A673 (cell line): Measurements from ENCODE around the gene FBN1. TPM values are rescaled to one million over a fixed set of nuclear protein-coding genes. Genes with fewer than 3 reads are reported as not detected.
A peak's percentile ranks its signal among the peaks of the same experiment; 100 is the strongest.

Source experiments
- BruUV-seq: library from RNA; stranded (reverse); fragments of 400-500 nt; replicated peaks from 2 replicates; lab custom pipeline; 2021; lab: Mats Ljungman, UMichigan
- CTCF ChIA-PET: fragments of 300-600 bp; sonication (Branson Sonifier 250); formaldehyde crosslinking; loops from one replicate; lab custom pipeline; 2022; ENCODE audit warnings: antibody characterized with exemption; lab: Charles Lee
- POLR2A ChIA-PET: fragments of 300-600 bp; sonication (Branson Sonifier 250); formaldehyde crosslinking; loops from one replicate; lab custom pipeline; 2022; ENCODE audit warnings: antibody characterized with exemption; ENCODE audit not compliant: low non-redundant PET; lab: Charles Lee
- DNase-seq: peaks from one replicate; pipeline ENCODE4 v3.0.0-alpha.2; 2015; ENCODE audit warnings: low spot score
- H3K27ac ChIP-seq: fragments of 200-600 bp; sonication (generic); 2 replicates; pipeline ENCODE4 v1.5.1; 2016; ENCODE audit warnings: mixed run types, low read depth, mild to moderate bottlenecking, mixed read lengths, antibody characterized with exemption, low read length; ENCODE audit not compliant: poor library complexity, severe bottlenecking
- H3K27me3 ChIP-seq: fragments of 200-600 bp; sonication (generic); replicated peaks from 2 replicates; pipeline ENCODE4 v1.6.1; 2017; ENCODE audit warnings: mixed run types, low read depth, mild to moderate bottlenecking, mixed read lengths, antibody characterized with exemption, low read length; ENCODE audit not compliant: insufficient read depth, poor library complexity
- H3K36me3 ChIP-seq: fragments of 200-600 bp; sonication (generic); 2 replicates; pipeline ENCODE4 v1.6.1; 2016; ENCODE audit warnings: mixed run types, mild to moderate bottlenecking, mixed read lengths, antibody characterized with exemption, low read length; ENCODE audit not compliant: insufficient read depth, poor library complexity, severe bottlenecking
- H3K4me1 ChIP-seq: fragments of 200-600 bp; sonication (generic); 2 replicates; pipeline ENCODE4 v1.6.1; 2017; ENCODE audit warnings: mixed run types, mild to moderate bottlenecking, mixed read lengths, antibody characterized with exemption, low read length; ENCODE audit not compliant: insufficient read depth, poor library complexity, severe bottlenecking
- H3K4me3 ChIP-seq: fragments of 200-600 bp; sonication (generic); 2 replicates; pipeline ENCODE4 v1.5.1; 2016; ENCODE audit warnings: low read depth, mixed run types, mild to moderate bottlenecking, mixed read lengths, low read length; ENCODE audit not compliant: poor library complexity, severe bottlenecking
- H3K9me3 ChIP-seq: fragments of 200-600 bp; sonication (generic); 2 replicates; pipeline ENCODE4 v1.6.1; 2016; ENCODE audit warnings: mixed run types, low read depth, mild to moderate bottlenecking, mixed read lengths, antibody characterized with exemption, low read length; ENCODE audit not compliant: poor library complexity, severe bottlenecking
- CTCF ChIP-seq: fragments of 300-800, 200-600 bp; sonication (generic); conservative IDR thresholded peaks from 2 replicates; pipeline ENCODE4 v1.5.1; 2017; ENCODE audit warnings: low read depth, mild to moderate bottlenecking, antibody characterized with exemption, low read length, moderate library complexity, mixed read lengths
- EZH2 ChIP-seq: fragments of 200-600 bp; sonication (generic); IDR thresholded peaks from 2 replicates; pipeline ENCODE4 v1.6.1; 2017; ENCODE audit warnings: borderline replicate concordance, low read depth, mild to moderate bottlenecking, mixed read lengths, antibody characterized with exemption, low read length; ENCODE audit not compliant: poor library complexity, severe bottlenecking
- intact Hi-C: fragments of 100-400 bp; cut with micrococcal nuclease; formaldehyde crosslinking; loops from one replicate; pipeline ENCODE4 v1.10.0; 2022; ENCODE audit not compliant: unreplicated experiment
- total RNA-seq: library from RNA; stranded (reverse); gene quantifications from 2 replicates; pipeline ENCODE4 v1.2.3, GENCODE V29; 2021

Gene FBN1
- total RNA-seq, 1 experiment from 2014 or later = 25.4 TPM

GRCh38 chr15:48530528-48530927 is 115.0 kb downstream of the FBN1 start:
- DNase-seq = peak; percentile 13
- H3K9me3 ChIP-seq = no peaks in the 10 kb centered on the region
- intact Hi-C loops = no loop called here
- TF ChIP-seq CTCF = no peak
- TF ChIP-seq EZH2 = no peak
- no peak overlapping the region for H3K4me3 ChIP-seq
- H3K4me1 ChIP-seq = peaks cover 38% of the 10 kb centered on the region
- no peaks in the 10 kb centered on the region for H3K27me3 ChIP-seq
- CTCF ChIA-PET = interaction anchor here (0.7 kb wide), 1 partner anchor 24 kb away, joined by 3 read pairs; no protein-coding TSS in a partner anchor
- H3K36me3 ChIP-seq = no peaks in the 10 kb centered on the region
- BruUV-seq = no TSS peak
- POLR2A ChIA-PET = no interaction called here
- H3K27ac ChIP-seq = no peak overlapping the region

- DNase-seq = no peak
- ChIA-PET POLR2A (no interaction called here), CTCF (no interaction called here)
- Histone ChIP-seq H3K4me3 (no peak overlapping the region), H3K27ac (no peak overlapping the region), H3K4me1 (peaks cover 28% of the 10 kb centered on the region), H3K36me3 (no peaks in the 10 kb centered on the region), H3K9me3 (no peaks in the 10 kb centered on the region), H3K27me3 (no peaks in the 10 kb centered on the region)
- no peak for TF ChIP-seq EZH2
- no peak for TF ChIP-seq CTCF
- BruUV-seq = no TSS peak
- intact Hi-C loops = no loop called here
Measured at GRCh38 chr15:48528921-48529320, 116.6 kb downstream of the FBN1 start.

DNA sequence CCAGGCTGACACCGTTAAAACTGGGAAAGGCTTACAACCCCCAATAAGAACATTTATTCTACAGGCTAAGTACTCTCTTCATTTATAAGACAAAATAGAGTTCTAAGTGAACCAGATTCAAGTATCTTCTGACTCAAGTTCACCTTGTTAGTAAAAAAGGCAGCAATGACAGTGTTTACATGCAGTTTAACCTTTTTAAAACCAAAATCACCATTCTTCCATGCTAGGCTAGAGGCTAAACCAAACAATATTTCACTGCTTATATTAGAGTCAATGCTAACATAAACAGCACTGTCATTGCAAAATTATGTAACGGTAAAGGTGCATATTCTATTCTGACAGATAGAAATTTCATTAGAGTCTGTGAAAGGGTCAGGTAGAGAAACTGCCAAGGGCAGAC is 118.0 kb downstream of the FBN1 start:
- intact Hi-C loops = no loop called here
- BruUV-seq = no TSS peak
- Histone ChIP-seq H3K27ac (no peak overlapping the region), H3K4me1 (peaks cover 15% of the 10 kb centered on the region), H3K4me3 (no peak overlapping the region), H3K27me3 (no peaks in the 10 kb centered on the region), H3K9me3 (no peaks in the 10 kb centered on the region), H3K36me3 (no peaks in the 10 kb centered on the region)
- ChIA-PET POLR2A (interaction anchor here (0.6 kb wide), 1 partner anchor 518 kb away, joined by 3 read pairs; no protein-coding TSS in a partner anchor), CTCF (no interaction called here)
- TF ChIP-seq EZH2 (no peak), CTCF (no peak)
- DNase-seq = no peak
